DMS 273 (cell line): Measurements from ENCODE around the gene ARL6IP5.
A peak's percentile ranks its signal among the peaks of the same experiment; 100 is the strongest.

Source experiments
- DNase-seq: peaks from one replicate; lab custom pipeline; 2025; ENCODE audit not compliant: unreplicated experiment; lab: John Stamatoyannopoulos, UW

ARL6IP5 gene

DNA sequence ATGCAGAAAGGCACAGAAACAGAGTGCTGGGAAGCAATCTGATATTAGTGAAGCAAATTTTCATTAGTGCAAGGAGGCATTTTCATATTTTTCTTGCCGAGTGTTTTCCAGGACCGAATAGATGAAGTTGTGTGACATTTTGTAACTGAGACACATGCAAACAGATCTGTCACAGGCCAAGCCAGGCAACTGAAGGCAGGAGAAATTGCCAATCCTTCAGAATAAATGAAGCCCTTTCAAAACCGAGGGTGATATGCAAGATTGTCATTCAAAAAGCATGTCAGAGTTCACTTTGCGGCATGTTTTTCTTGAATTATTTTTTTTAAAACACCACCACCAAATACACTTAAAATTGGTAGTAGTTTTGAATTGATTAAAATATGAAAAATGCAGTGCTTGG is 31.4 kb downstream of the ARL6IP5 start:
- DNase-seq, result no peak

GRCh38 chr3:69116897-69117296 is 32.2 kb downstream of the ARL6IP5 start:
- DNase-seq, result no peak

DNA sequence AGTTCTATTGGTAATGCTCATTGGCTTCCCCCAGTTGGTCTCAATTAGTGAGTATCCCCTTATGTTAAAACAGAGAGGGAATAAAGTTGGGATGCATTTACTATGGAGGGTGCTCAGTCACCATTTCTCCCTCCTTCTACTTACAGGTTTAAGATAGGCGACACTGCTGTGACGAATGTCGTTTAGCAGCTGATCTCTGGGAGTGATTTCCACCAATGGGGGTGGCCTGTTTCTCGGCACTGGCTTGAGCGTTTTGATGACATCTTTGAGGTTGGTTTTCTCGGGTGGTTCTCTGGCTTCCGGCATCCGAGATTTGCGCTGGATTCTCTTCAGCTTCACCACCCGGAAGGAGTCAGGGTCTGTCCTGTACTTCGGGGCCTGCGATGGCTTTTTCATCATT is 33.8 kb downstream of the ARL6IP5 start:
- no peak for DNase-seq

GRCh38 chr3:69119138-69119537 is 34.4 kb downstream of the ARL6IP5 start:
- DNase-seq, result no peak

- no peak for DNase-seq
These were observed 34.9 kb downstream of the ARL6IP5 start for GRCh38 chr3:69119681-69120080.

GRCh38 chr3:69120879-69121464 is 36.2 kb downstream of the ARL6IP5 start:
- peak; percentile 82 for DNase-seq

GRCh38 chr3:69121513-69121912 is 36.8 kb downstream of the ARL6IP5 start:
- no peak for DNase-seq

DNA sequence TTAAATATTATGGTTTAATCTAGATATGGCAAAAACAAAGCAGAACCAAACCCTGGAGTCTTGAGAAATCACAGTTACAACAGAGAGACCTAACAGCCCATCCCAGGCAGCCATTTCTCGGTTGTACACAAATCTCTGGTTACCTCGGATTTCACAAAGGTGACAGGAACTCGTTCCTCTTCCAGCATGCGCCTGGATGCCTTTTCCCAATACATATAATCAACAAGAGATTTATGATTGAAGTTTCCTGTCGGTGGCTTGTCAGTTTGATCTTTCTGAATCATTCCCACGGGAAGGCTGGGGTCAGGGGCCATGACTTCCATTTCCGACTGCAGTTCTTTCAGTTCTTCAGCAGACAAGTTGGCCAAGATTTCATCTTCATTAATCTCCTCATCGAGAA is 37.2 kb downstream of the ARL6IP5 start:
- no peak for DNase-seq

DNA sequence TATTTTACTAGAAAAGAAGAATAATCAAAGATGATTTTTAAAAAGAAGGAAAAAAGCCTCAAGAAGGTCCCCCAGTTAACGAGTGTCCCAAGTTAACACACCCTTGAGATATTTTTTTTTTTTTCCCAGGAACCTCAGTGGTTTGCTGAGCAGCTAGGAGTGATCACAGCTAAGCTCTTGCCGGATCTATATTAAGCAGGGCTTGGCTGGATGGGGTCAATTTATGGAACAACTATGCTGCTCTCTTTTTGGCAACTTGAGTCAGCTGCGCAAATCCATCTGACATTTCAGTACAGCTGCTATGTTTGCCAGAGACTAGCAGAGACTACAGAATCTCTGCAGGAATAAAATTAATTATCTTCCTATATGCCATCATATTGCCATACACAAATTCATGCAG is 37.7 kb downstream of the ARL6IP5 start, which contains the start of gene LMOD3:
Gene LMOD3, minus strand, starts transcription at position 193 of the 400 bp plus-strand sequence. CDS start 209 bp downstream, outside the sequence.
- DNase-seq, result no peak

DNA sequence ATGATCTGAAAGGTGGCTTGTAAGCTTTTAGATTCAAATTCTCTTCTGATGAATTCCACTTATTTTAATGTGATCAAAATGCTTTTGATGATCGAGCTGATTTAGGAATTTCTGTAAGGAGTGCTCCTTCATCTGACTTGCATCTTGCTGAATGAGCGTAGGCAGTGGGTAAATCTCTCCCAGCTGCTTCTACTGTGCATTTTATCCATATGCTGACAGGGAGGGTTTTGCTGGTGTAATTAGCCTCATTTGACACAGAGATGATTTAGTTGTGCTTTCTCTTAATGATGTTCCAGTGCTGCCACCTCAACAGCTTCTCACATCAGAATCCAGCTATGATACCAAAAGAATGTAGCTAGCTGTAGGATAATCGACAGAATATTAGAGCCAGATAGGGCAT is 41.5 kb downstream of the ARL6IP5 start:
- no peak for DNase-seq

DNA sequence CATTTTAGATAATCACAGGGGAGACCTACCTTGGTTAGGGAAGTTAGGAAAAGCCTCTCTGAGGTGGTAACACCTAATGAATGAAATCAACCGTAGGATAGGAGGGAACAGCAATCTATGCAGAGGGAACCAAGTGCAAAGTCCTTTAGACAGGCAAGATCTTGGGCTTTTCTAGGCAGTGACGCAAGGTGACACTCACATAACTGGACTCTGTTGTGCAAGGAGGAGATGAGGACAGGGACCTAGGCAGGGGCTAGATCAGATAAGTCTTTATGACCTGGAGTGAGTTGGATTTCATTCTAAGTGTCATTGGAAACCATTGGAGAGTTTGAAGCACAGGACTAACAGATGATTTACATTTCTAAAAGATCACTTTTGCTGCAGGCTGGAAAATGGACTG is 42.3 kb downstream of the ARL6IP5 start:
- DNase-seq, result no peak

- no peak for DNase-seq
These were observed 43.8 kb downstream of the ARL6IP5 start for GRCh38 chr3:69128509-69128908.

- DNase-seq, result no peak
These were observed 44.8 kb downstream of the ARL6IP5 start for GRCh38 chr3:69129531-69129930.

- no peak for DNase-seq
These were observed 46.0 kb downstream of the ARL6IP5 start for GRCh38 chr3:69130689-69131088.

DNA sequence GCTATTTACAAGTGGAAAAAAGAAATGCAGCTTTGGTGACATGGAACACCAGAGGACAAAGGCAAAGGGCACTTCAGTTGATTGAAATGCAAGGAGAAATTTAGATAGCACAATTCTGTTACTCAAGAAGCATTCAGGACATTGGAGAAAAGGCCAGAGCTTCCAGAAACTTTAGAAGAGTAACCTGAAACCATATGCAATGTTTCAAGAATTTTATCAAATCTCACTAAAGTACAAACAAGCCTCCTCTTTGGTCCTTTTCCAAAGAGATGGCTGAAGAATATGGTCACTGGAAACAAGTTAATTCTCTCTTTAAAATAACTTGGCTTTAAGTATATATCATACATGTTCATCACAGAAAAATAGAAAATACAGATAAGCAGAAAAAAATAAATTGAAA is 52.3 kb downstream of the ARL6IP5 start:
- DNase-seq, result no peak

GRCh38 chr3:69137412-69137811 is 52.7 kb downstream of the ARL6IP5 start:
- no peak for DNase-seq

DNA sequence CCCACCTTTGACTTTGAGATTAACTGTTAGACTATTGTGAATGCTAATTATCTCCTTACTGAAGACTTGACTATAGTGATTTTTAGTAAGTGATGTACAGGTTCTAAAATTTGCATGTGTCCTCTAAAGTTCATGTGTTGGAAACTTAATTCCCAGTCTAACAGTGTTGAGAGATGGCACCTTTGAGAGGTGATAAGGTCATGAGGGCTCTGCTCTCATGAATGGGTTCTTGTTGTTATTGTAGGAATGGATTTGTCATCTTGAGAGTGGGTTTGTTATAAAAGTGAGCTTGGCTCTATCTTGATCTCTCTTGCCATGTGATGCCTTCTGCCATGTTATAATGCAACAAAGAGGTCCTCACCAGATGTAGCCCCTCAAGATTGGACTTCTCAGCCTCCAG is 56.6 kb downstream of the ARL6IP5 start:
- no peak for DNase-seq

GRCh38 chr3:69142090-69142489 is 57.4 kb downstream of the ARL6IP5 start:
- DNase-seq, result peak; percentile 50

DNA sequence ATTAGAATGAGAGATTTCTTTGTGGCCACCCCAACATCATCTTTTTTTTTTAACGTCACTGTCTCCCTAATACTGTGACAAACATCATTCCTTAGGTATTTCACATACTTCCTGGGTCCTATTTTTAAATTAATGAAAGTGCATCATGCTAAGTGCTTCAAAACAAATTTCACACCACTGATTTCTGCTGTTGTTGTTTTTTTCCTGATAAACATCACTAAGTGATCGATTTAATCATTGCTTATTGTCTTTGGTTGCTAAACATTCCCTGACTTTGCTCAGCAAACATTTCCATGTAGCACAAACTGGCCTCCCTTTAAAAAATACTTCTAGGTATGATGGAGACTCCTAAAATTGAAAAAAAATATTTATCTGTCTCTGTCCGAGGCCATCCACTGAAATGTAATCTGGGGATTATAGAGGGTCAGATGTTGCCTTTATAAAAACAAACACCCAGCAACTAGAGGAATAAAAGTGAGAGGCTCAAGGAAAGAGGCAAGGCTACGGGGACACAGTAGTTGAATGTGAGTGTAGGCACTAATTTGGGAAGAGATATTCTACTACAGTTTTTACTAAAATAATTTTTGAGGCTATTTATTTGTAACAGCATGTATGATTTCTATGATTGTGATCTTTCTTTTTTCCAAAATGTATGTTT is 58.2 kb downstream of the ARL6IP5 start:
- DNase-seq, result peak; percentile 22

DNA sequence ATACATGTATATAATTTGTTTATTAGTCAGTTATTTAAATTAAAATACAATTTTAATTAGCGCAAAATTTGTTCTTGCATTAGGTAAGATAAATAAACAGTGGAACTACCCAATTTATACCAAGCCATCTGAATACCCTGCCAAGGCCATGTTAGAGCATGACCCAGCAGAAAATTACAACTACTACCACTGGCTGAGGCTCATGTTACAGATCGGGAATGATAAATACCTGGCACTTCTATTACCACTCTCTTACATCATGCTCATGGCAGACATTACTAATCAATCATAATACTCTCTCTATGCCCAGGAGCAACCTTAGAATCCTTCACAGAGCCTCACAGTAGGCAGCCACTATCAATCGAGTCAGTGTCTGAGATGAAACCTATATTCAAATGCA is 58.9 kb downstream of the ARL6IP5 start:
- DNase-seq, result peak; percentile 80

DNA sequence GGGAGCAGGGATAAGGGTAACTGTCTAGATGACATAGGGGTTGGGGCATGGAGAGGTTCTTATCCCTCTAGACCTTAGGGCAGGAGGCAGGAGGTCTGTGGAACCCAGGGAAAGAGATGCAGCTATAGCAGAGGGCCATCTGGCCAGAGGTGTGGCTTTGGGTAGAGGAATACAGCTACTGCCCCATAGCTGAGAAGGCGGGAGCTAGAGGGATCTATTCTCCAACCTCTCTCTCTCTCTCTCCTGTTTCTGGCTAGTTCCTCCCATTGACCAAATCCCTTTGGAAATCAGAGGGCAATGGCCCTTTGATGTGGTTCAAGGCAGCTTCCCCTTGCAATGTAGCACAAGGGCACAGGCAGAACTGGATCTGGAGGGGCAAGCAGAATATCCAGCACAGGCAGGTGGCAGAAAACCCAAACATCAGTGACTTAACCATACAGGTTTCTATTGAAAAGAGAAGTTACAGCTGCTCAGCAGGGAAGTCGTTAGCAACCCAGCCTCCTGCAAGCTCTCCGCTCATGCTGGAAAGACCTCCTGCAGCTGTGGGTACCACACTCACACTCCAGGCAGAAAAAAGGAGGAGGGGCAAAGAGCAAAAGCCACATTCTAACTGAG is 60.0 kb downstream of the ARL6IP5 start:
- peak; percentile 72 for DNase-seq

DNA sequence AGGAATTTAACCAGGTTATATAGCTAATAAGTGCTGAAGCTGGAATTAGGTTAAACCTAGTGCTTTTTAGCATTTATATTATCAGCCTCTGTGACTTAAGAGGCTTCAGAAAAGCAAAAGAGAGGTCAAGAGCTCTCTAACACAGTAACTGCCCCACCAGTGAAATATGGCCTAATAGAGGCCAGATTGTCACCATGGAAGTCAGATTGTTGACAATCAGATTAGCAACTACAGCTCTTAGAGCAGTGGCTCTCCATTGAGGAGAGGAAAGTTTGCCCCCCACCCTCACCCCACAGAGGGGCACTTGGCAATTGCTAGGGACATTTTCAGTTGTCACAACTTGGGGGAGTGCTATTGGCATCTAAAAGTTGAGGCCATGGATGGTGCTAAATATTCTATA is 61.0 kb downstream of the ARL6IP5 start:
- no peak for DNase-seq

DNA sequence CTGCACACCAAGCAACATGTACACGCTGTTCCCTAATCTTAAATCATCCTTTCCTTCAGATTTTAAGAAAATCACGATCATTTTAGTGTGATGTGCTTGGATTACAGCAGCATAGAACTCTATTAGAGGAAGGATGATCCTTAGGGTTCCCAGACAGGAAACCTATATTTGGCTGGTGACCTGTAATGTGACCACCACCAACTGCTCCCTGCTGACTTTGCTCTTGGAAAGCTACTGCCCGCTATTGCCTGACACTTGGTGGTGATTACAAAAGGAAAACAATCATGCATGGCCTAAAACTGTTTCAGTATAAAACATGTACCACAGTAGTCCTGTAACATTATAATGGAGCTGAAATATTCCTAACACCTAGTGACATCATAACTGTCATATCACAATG is 64.8 kb downstream of the ARL6IP5 start:
- DNase-seq, result no peak
